ENCODE results near the gene TMEM79.
A peak's percentile ranks its signal among the peaks of the same experiment; 100 is the strongest.

The TMEM79 gene

DNA sequence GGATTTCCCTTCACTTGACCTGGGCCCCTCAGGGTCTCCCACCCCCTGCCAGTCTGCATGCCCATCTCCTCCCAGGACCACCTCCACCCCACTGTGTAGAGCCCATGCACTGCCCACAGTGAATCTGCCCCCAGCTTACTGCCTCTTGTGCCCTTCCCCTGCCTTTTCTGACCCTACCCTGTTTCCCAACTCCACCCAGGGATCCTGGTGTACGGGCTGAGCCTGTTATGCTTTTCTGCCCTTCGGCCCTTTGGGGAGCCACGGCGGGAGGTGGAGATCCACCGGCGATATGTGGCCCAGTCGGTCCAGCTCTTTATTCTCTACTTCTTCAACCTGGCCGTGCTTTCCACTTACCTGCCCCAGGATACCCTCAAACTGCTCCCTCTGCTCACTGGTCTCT is 1.9 kb downstream of the TMEM79 start:
- TF ChIP-seq, protein P1, sequence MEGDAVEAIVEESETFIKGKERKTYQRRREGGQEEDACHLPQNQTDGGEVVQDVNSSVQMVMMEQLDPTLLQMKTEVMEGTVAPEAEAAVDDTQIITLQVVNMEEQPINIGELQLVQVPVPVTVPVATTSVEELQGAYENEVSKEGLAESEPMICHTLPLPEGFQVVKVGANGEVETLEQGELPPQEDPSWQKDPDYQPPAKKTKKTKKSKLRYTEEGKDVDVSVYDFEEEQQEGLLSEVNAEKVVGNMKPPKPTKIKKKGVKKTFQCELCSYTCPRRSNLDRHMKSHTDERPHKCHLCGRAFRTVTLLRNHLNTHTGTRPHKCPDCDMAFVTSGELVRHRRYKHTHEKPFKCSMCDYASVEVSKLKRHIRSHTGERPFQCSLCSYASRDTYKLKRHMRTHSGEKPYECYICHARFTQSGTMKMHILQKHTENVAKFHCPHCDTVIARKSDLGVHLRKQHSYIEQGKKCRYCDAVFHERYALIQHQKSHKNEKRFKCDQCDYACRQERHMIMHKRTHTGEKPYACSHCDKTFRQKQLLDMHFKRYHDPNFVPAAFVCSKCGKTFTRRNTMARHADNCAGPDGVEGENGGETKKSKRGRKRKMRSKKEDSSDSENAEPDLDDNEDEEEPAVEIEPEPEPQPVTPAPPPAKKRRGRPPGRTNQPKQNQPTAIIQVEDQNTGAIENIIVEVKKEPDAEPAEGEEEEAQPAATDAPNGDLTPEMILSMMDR (IDR thresholded peaks at IDR 0.05; ENCODE audit: extremely low read depth, missing control alignments) = no peak

DNA sequence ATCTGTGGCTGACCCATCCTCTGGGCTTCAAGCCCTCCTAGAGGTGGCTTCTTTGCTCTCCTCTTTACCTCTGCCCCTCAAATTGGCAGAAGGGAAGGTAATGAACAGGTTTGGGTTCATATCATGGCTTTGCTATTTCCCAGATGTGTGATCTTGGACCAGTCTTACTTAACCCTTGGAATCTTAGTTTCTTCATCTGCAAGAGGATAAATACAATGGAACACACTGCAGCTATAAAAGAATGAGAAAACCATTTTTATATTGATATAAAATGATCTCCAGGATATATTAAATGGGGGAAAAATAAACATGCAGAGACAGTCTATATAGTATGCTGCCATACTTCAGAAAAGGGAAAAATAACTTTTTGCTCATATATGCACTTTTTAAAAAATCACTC is 5.7 kb downstream of the TMEM79 start:
- TF ChIP-seq, protein P1 (IDR thresholded peaks at IDR 0.05; ENCODE audit: extremely low read depth, missing control alignments) = no peak
- no peak for DNase-seq (ENCODE audit: low spot score)

More for the DNA sequence above, 1.9 kb downstream of the TMEM79 start:
- no peak for DNase-seq (ENCODE audit: low spot score)

DNA sequence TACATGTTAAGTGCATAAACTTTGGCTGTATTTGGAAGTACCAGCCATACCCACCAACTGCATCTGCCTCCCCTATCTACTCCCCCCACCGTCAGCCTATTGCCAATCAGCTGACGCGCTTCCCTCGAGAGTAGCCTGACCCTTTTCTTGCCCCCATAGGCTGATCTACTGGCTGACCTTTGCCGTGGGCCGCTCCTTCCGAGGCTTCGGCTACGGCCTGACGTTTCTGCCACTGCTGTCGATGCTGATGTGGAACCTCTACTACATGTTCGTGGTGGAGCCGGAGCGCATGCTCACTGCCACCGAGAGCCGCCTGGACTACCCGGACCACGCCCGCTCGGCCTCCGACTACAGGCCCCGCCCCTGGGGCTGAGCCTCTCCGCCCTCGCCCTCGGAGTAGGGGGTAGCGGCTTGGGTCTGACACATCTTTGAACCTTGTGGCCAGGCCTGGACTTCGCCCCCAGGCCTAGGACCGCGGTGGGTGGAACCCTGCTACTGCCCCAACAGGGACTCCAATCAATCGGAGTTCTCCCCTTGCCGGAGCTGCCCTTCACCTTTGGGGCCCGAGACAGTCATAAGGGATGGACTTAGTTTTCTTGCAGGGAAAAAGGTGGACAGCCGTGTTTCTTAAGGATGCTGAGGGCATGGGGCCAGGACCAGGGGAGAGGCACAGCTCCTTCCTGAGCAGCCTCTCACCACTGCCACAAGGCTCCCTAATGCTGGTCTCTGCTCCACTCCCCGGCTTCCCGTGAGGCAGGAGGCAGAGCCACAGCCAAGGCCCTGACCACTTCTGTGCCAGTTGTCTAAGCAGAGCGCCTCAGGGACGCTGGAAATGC is 7.3 kb downstream of the TMEM79 start:
- DNase-seq (ENCODE audit: low spot score) = peak; percentile 73
- TF ChIP-seq, protein P1 (IDR thresholded peaks at IDR 0.05; ENCODE audit: extremely low read depth, missing control alignments) = no peak

DNA sequence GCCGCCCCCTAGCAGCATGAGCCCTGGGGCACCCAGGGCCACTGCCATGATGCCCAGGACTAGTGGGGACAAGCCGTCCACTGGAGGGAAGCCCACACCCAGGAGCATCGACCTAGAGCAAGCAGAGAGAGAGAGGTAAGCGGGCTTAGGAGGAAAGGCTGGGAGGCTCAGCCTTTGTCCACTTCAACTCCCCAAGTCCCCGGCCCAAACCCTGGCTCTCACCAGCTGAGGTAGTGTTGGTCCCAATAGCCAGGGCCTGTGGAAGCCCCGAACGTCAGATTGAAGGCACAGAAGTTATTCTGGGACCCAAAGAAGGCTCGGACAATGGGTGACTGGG is 8.9 kb downstream of the TMEM79 start:
- no peak for DNase-seq (ENCODE audit: low spot score)
- TF ChIP-seq, protein P1 (IDR thresholded peaks at IDR 0.05; ENCODE audit: extremely low read depth, missing control alignments) = no peak

DNA sequence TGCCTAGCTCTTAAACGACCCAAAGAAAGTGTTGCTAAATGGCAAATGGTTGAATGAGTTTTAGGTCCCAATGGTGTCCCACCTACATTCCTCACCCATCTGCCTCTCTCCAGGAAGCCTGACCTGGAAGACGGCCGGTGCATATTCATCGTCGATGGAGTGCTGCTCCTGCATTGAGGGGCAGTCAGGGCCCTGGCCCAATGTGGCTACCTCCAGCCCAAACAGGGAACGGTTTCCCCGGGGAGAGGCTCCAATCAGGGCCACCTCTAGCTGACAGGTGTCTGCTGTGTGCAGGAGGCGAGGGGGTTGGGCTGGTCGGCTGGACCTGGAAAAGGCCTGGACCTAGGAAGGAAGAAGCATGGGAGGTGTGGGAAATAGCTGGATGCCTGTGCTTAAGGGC is 9.8 kb downstream of the TMEM79 start:
- no peak for DNase-seq (ENCODE audit: low spot score)
- TF ChIP-seq, protein P1 (IDR thresholded peaks at IDR 0.05; ENCODE audit: extremely low read depth, missing control alignments) = no peak

DNA sequence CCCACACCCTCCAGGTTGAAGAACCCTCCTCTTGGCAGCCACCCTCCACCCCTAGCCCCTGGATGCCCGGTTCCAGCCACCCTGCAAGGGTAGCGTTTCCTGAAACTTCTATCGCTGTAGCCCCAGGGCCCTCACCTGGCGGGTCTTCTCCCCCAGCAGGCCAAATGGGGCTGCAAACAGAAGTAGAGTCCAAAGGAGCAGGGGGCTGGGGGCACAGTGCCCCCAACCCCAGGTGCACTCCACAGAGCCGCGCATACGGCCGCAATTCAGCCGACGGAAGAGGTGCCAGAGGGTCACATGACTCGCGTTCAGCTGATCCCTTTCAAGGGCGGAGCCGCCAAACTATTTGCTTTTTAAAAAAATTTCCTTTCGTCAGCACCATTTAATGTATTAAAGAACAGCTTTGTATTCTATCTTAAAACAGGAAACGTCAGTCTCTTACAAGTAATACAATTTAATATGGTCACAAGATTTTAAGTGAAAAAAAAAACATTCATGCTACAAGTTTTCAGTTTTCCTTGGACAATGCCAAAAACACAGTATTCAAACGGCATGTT is 11.3 kb downstream of the TMEM79 start, which contains the start of gene GLMP:
Gene GLMP (minus strand): TSS at position 289 of the 557 bp plus-strand sequence. CDS start 34 bp downstream, at position 255.
- peak; percentile 81 for DNase-seq (ENCODE audit: low spot score)
- TF ChIP-seq, protein P1 (IDR thresholded peaks at IDR 0.05; ENCODE audit: extremely low read depth, missing control alignments) = no peak

DNA sequence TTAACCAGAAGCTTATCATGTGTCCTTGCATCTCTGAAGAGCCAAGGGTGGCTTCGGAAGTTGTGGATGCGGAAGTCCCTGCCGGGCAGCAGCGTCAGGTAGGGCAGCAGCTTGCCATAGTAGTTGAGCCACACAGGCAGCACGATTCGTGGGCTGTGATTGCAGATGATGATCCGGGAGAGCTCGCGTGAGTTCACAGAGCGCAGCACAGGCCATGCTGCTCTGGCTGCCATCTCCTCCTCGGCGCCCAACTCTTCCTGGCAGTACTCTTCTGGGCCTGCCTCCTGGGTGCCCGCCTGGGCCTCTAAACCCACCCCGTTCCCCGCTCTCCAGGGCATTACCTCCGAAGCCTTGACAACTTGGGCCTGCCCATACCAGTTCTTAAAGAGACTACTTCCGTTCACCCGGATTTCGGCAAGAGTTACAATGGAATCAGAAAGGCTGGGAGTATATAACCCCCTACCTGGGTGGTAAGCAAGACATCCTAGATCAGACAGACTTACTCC is 14.8 kb downstream of the TMEM79 start, which contains the start of gene VHLL:
Gene VHLL (minus strand): TSS at position 456 of the 506 bp plus-strand sequence. CDS start 118 bp downstream, at position 338.
- TF ChIP-seq, protein P1 (IDR thresholded peaks at IDR 0.05; ENCODE audit: extremely low read depth, missing control alignments) = no peak
- no peak for DNase-seq (ENCODE audit: low spot score)

Data from GM20000 (cell line).